T-helper 1 cell treated with Interleukin-12 subunit alpha and Interleukin-12 subunit beta and Interleukin-4 antibody, amounts not matched to agents 30 μg/mL and 1 μg/mL, for 36 hours (primary cell): Measurements from ENCODE around the gene USP17L29.
"Not testable (repeated sequence)": the region's sequence is repeated elsewhere in the genome, so short reads cannot be mapped to it uniquely, and the experiment has no call there.

Source experiments
- H3K27ac Mint-ChIP-seq: one replicate; pipeline ENCODE4 v1.8.0; 2021; ENCODE audit warnings: mild to moderate bottlenecking, mixed read lengths
- H3K27me3 Mint-ChIP-seq: one replicate; pipeline ENCODE4 v1.8.0; 2021; ENCODE audit warnings: low read depth, mixed read lengths
- H3K36me3 Mint-ChIP-seq: one replicate; pipeline ENCODE4 v1.8.0; 2021; ENCODE audit warnings: low read depth, mixed read lengths
- H3K4me1 Mint-ChIP-seq: one replicate; pipeline ENCODE4 v1.8.0; 2021; ENCODE audit warnings: low read depth, mixed read lengths
- H3K4me3 Mint-ChIP-seq: one replicate; pipeline ENCODE4 v1.8.0; 2021; ENCODE audit warnings: mild to moderate bottlenecking, moderate library complexity, mixed read lengths
- H3K9me3 Mint-ChIP-seq: one replicate; pipeline ENCODE4 v1.8.0; 2021; ENCODE audit warnings: mixed read lengths

The USP17L29 gene

GRCh38 chr4:9353338-9353737, at the start of gene USP17L29:
Gene USP17L29, plus strand, starts transcription at chr4:9353638. Its CDS starts 0 bp downstream, at chr4:9353638.
- H3K27me3 Mint-ChIP-seq, H3K36me3 Mint-ChIP-seq, H3K4me1 Mint-ChIP-seq, H3K9me3 Mint-ChIP-seq, H3K4me3 Mint-ChIP-seq, H3K27ac Mint-ChIP-seq: not testable (repeated sequence)

- H3K36me3 Mint-ChIP-seq, H3K27me3 Mint-ChIP-seq, H3K27ac Mint-ChIP-seq, H3K4me3 Mint-ChIP-seq, H3K9me3 Mint-ChIP-seq, H3K4me1 Mint-ChIP-seq: not testable (repeated sequence)
These were observed 29.2 kb upstream of the USP17L29 start for GRCh38 chr4:9324191-9324590.

- H3K27me3 Mint-ChIP-seq, H3K4me3 Mint-ChIP-seq, H3K4me1 Mint-ChIP-seq, H3K27ac Mint-ChIP-seq, H3K36me3 Mint-ChIP-seq, H3K9me3 Mint-ChIP-seq: not testable (repeated sequence)
These were observed 28.6 kb upstream of the USP17L29 start, which contains the start of gene USP17L24 for GRCh38 chr4:9324865-9325264. Gene USP17L24, plus strand, starts transcription at chr4:9325165. Its CDS starts 0 bp downstream, at chr4:9325165.

- not testable (repeated sequence) for H3K27me3 Mint-ChIP-seq, H3K36me3 Mint-ChIP-seq, H3K27ac Mint-ChIP-seq, H3K9me3 Mint-ChIP-seq, H3K4me1 Mint-ChIP-seq, H3K4me3 Mint-ChIP-seq
These were observed 23.8 kb upstream of the USP17L29 start, which contains the start of gene USP17L25 for GRCh38 chr4:9329611-9330010. Gene USP17L25, plus strand, starts transcription at chr4:9329911. Its CDS starts 0 bp downstream, at chr4:9329911.

- not testable (repeated sequence) for H3K4me1 Mint-ChIP-seq, H3K27me3 Mint-ChIP-seq, H3K36me3 Mint-ChIP-seq, H3K27ac Mint-ChIP-seq, H3K4me3 Mint-ChIP-seq, H3K9me3 Mint-ChIP-seq
These were observed 19.1 kb upstream of the USP17L29 start, which contains the start of gene USP17L26 for GRCh38 chr4:9334358-9334757. Gene USP17L26, plus strand, starts transcription at chr4:9334658. Its CDS starts 0 bp downstream, at chr4:9334658.

GRCh38 chr4:9339103-9339502, 14.3 kb upstream of the USP17L29 start, which contains the start of gene USP17L5:
Gene USP17L5, plus strand, starts transcription at chr4:9339403. Its CDS starts 0 bp downstream, at chr4:9339403.
- not testable (repeated sequence) for H3K9me3 Mint-ChIP-seq, H3K27ac Mint-ChIP-seq, H3K4me3 Mint-ChIP-seq, H3K27me3 Mint-ChIP-seq, H3K36me3 Mint-ChIP-seq, H3K4me1 Mint-ChIP-seq

- not testable (repeated sequence) for H3K9me3 Mint-ChIP-seq, H3K4me3 Mint-ChIP-seq, H3K27me3 Mint-ChIP-seq, H3K4me1 Mint-ChIP-seq, H3K27ac Mint-ChIP-seq, H3K36me3 Mint-ChIP-seq
These were observed 9.6 kb upstream of the USP17L29 start, which contains the start of gene USP17L27 for GRCh38 chr4:9343848-9344247. Gene USP17L27, plus strand, starts transcription at chr4:9344148. Its CDS starts 0 bp downstream, at chr4:9344148.

- not testable (repeated sequence) for H3K27ac Mint-ChIP-seq, H3K9me3 Mint-ChIP-seq, H3K4me1 Mint-ChIP-seq, H3K27me3 Mint-ChIP-seq, H3K4me3 Mint-ChIP-seq, H3K36me3 Mint-ChIP-seq
These were observed 4.8 kb upstream of the USP17L29 start, which contains the start of gene USP17L28 for GRCh38 chr4:9348593-9348992. Gene USP17L28, plus strand, starts transcription at chr4:9348893. Its CDS starts 0 bp downstream, at chr4:9348893.

GRCh38 chr4:9350866-9351265, 2.6 kb upstream of the USP17L29 start:
- H3K27ac Mint-ChIP-seq, H3K27me3 Mint-ChIP-seq, H3K36me3 Mint-ChIP-seq, H3K9me3 Mint-ChIP-seq, H3K4me3 Mint-ChIP-seq, H3K4me1 Mint-ChIP-seq: not testable (repeated sequence)

- H3K4me3 Mint-ChIP-seq, H3K9me3 Mint-ChIP-seq, H3K27ac Mint-ChIP-seq, H3K27me3 Mint-ChIP-seq, H3K4me1 Mint-ChIP-seq, H3K36me3 Mint-ChIP-seq: not testable (repeated sequence)
These were observed 9.4 kb downstream of the USP17L29 start, which contains the start of gene USP17L30 for GRCh38 chr4:9362829-9363228. Gene USP17L30, plus strand, starts transcription at chr4:9363129. Its CDS starts 0 bp downstream, at chr4:9363129.

- H3K4me3 Mint-ChIP-seq: peak overlapping the region; percentile 14
- not testable (repeated sequence) for H3K9me3 Mint-ChIP-seq, H3K27ac Mint-ChIP-seq, H3K4me1 Mint-ChIP-seq, H3K27me3 Mint-ChIP-seq, H3K36me3 Mint-ChIP-seq
These were observed 26.4 kb downstream of the USP17L29 start for GRCh38 chr4:9379881-9380280.

- H3K9me3 Mint-ChIP-seq, H3K27me3 Mint-ChIP-seq, H3K36me3 Mint-ChIP-seq, H3K27ac Mint-ChIP-seq, H3K4me1 Mint-ChIP-seq: not testable (repeated sequence)
- peak overlapping the region; percentile 37 for H3K4me3 Mint-ChIP-seq
These were observed 27.6 kb downstream of the USP17L29 start for GRCh38 chr4:9381012-9381534.

GRCh38 chr4:9384126-9384525, 30.7 kb downstream of the USP17L29 start:
- H3K27me3 Mint-ChIP-seq: no peaks in the 10 kb centered on the region
- no peaks in the 10 kb centered on the region for H3K9me3 Mint-ChIP-seq
- no peak overlapping the region for H3K27ac Mint-ChIP-seq
- H3K36me3 Mint-ChIP-seq: no peaks in the 10 kb centered on the region
- no peaks in the 10 kb centered on the region for H3K4me1 Mint-ChIP-seq
- no peak overlapping the region for H3K4me3 Mint-ChIP-seq

GRCh38 chr4:9389001-9389400, 35.6 kb downstream of the USP17L29 start:
- not testable (repeated sequence) for H3K4me1 Mint-ChIP-seq, H3K27me3 Mint-ChIP-seq, H3K36me3 Mint-ChIP-seq, H3K27ac Mint-ChIP-seq, H3K9me3 Mint-ChIP-seq, H3K4me3 Mint-ChIP-seq
